Limb (tissue), 2 donors: ENCODE results near the gene PEX16.

Experiments used
- DNase-seq, 2 donors: peaks; one replicate each; pipeline ENCODE4 v3.0.0-alpha.2; 2016; ENCODE audit errors: extremely low spot score in 2 of 2

The PEX16 gene

GRCh38 chr11:45899448-45900174, 18.1 kb downstream of the PEX16 start:
- DNase-seq = peak; percentile 84 to 93

GRCh38 chr11:45899086-45899447, 18.6 kb downstream of the PEX16 start:
- DNase-seq = no peak

GRCh38 chr11:45897556-45897955, 20.1 kb downstream of the PEX16 start:
- DNase-seq = no peak

- DNase-seq = peak; percentile 62 to 71
Measured at GRCh38 chr11:45896422-45896984, 21.2 kb downstream of the PEX16 start.

GRCh38 chr11:45895553-45896259, 22.0 kb downstream of the PEX16 start:
- DNase-seq = no peak

GRCh38 chr11:45894555-45895247, 23.0 kb downstream of the PEX16 start:
- no peak for DNase-seq

GRCh38 chr11:45892856-45893255, 24.8 kb downstream of the PEX16 start:
- DNase-seq = no peak

- no peak for DNase-seq
Measured at GRCh38 chr11:45890886-45891550, 26.7 kb downstream of the PEX16 start.

GRCh38 chr11:45889966-45890365, 27.7 kb downstream of the PEX16 start:
- no peak for DNase-seq

- DNase-seq = no peak
Measured at GRCh38 chr11:45889555-45889954, 28.1 kb downstream of the PEX16 start.

- DNase-seq = no peak
Measured at GRCh38 chr11:45887587-45887986, 30.1 kb downstream of the PEX16 start.

- no peak for DNase-seq
Measured at GRCh38 chr11:45886816-45887520, 30.7 kb downstream of the PEX16 start.

- DNase-seq = no peak
Measured at GRCh38 chr11:45885921-45886721, 31.6 kb downstream of the PEX16 start.

GRCh38 chr11:45885274-45885920, 32.3 kb downstream of the PEX16 start, which contains the start of gene MAPK8IP1:
Gene MAPK8IP1 (plus strand): TSS chr11:45885651. CDS start chr11:45885821, 170 bp downstream.
- peak; percentile 36 to 85 for DNase-seq

GRCh38 chr11:45884596-45885185, 33.0 kb downstream of the PEX16 start:
- DNase-seq = no peak

GRCh38 chr11:45881708-45882368, 35.8 kb downstream of the PEX16 start:
- DNase-seq = no peak

- DNase-seq = no peak
Measured at GRCh38 chr11:45880772-45881570, 36.7 kb downstream of the PEX16 start.
